CD4-positive, alpha-beta T cell treated with Interleukin-21 for 1 hour (primary cell): ENCODE data around the gene TKFC.

Experiments used
- DNase-seq: peaks from one replicate; pipeline ENCODE4 v3.0.0-alpha.2; 2020

Gene TKFC

DNA sequence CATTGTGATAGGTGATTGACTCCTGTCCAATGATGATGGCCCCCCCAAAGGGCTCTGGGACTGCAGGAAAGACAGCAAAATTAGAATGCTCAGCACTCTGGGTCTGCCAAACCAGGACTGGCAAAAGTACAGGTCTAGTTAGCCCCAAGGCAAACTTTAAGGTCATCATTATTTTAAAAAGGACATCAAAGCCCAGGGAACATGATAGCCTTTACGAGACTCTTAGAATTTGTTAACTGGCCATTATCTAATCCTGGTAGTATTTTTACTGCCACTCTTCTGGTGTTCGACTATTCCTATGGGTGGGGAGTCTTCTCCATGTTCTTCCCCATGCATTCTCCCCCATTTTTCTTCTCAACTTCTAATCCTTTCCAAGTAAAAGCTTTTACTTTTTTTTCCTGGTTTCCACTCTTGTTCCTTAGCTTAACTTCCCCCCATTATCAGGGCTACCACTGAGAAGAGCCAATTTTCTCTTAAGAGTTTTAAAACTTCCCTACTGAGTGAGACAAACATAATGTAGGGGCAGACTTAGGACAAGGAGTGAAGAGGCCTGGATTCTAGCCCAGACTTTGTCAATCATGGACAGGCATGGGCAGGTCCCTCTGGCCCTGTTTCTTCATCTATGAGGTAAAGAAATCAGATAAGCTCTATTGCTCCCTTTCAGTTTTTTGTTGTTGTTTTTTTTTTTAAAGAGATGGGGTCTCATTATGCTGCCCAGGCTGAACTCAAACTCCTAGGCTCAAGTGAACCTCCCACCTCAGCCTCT is 7.2 kb upstream of the TKFC start:
- DNase-seq = no peak

GRCh38 chr11:61327669-61328071 is 5.4 kb upstream of the TKFC start:
- DNase-seq = no peak

- no peak for DNase-seq
Measured at GRCh38 chr11:61328351-61328750, 4.7 kb upstream of the TKFC start.

- DNase-seq = no peak
Measured at GRCh38 chr11:61329871-61330270, 3.2 kb upstream of the TKFC start.

- DNase-seq = no peak
Measured at GRCh38 chr11:61331651-61332050, 1.4 kb upstream of the TKFC start.

DNA sequence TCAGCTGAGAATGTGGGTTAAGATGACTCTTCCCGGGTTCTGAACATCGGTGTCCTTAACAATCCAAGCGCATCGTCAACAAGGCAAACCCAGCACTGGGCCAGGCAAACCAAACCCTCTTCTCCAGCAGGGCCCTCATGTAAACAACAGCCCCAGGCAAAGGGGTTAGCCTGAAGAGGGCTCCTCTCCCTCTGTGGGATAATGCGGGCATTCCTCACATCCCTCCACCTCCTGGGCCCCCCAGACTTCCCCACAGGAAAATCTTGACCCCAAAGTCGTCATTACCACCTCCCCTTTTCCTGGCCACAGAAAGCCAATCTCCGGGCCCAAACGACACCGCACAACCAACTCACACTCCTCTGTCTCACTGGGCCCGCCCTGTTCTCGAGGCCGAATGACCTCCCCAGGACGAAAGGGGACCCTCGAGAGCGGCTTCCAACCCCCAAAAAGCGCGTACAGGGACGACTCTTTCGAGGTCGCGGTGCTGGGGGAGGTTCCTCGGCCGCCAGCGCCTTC is 689 bp upstream of the TKFC start:
- no peak for DNase-seq

DNA sequence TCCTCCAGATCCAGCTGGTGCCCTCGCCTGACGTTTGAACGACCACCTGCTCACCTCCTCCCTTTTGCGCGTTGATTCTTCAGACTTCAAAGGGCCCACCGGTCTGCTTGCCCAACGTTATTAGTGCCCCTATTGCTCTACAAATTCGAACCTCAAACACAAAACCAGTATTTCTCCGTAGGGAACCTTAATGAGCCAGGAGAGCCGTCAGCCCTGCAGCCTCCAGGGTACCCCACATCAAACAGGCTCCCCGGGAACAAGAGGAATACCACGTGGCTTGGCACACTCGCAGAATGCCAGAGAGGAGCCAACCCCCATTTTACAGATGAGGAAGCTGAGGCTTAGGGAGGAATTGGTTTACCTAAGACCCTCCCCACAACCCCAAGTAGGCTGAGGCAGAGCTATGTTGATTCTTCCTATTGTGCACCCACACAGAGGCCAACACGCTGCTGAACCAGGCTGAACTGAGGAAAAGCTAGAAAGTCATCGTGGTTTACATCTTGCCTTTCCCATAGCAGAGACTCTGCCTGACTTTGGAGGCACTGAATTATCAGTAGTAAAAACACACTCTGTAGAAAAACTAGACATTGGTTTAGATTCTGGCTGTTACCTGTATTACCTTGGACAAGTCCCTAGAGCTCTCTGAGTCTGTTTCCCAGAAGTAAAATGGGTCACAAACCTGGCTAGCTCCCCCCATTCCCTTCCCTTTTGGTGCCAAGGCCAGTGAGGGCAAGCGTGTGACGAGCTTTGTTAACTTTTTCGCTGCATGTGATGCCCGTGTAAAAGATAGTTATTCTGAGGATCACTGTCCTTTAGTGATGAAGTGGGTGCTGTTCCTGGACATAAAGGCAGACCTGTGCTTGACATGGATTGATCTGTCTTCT is 764 bp downstream of the TKFC start:
- no peak for DNase-seq

GRCh38 chr11:61334434-61335354 is 1.7 kb downstream of the TKFC start:
- DNase-seq = no peak

DNA sequence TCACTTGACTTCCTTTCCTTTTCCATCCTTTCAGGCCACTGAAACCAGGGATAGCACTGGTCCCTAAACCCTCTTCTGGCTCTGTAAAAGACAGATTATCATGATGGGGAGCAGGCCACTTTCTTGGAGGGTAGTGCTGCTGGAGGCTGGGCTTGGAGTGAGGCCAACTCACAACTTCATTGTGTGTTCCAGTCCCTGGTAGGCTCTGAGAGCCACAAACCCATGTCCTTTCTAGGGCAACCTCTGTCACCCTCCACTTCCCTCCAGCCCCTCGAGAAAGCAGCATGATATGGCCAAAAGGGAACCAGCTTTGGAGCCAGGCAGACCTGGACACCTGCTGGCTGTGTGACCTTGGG is 2.3 kb downstream of the TKFC start:
- no peak for DNase-seq

DNA sequence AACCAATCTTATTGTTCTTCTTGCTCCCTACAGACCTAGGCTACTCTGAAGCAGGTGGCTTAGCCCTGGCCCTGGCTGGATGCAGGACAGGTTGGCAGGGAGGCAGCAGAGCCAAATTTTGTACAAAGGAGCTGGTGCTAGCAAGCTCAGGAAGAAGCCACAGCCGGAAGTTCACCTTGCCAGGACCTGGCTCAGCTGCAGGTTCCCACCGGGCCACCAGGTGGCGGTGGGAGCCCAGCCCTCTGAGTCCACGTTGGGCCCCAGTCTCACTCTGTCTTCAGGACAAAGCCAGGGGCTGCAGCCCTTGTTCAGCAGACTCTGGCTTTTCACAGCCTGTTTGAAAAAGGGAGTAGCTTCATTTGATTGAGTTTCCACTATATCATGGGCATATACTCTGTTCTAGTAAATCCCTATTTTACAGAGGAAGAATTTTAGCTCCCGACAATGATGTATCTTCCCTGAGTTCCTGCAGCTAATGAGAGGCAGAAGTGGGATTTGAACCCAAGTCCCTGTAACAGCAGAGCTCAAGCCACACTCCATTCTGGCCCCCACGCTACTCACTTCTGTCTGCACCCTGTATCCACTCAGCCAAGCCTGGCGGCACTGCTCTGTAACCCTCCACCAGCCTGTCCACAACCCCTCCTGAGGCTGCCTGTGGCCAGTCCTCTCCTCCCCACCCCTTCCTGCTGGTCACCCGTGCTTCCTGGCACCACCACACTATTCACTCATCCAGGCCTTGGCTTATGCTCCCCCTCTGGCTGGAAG is 3.3 kb downstream of the TKFC start:
- DNase-seq = peak; percentile 85

GRCh38 chr11:61337706-61338470 is 4.9 kb downstream of the TKFC start:
- no peak for DNase-seq

DNA sequence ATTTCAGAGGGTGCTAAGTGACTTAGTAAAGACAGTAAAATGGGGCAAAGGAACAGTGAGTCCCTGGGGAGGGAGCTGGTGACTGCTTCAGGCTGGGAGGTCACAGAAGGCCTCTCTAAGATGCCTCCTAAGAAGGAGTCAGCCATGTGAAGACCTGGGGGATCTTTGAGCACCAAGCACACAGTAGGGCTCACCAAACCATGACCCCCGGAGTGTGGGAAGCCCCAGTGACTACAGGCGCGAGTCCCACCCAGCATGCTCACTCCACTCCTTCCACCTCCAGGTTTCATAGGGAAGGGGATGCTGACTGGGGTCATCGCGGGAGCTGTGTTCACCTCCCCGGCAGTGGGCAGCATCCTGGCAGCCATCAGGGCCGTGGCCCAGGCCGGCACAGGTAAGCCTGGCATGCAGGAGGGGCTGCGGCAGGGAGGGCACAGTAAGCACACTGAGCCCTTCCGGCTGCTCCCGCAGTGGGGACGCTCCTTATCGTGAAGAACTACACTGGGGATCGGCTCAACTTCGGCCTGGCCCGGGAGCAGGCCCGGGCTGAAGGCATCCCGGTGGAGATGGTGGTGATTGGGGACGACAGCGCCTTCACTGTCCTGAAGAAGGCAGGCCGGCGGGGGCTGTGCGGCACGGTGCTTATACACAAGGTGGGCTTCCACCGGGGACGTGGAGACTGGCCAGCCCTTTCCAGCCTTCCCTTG is 5.9 kb downstream of the TKFC start:
- DNase-seq = no peak

GRCh38 chr11:61339490-61339878 is 6.5 kb downstream of the TKFC start:
- no peak for DNase-seq

GRCh38 chr11:61340979-61341378 is 8.0 kb downstream of the TKFC start:
- DNase-seq = no peak

DNA sequence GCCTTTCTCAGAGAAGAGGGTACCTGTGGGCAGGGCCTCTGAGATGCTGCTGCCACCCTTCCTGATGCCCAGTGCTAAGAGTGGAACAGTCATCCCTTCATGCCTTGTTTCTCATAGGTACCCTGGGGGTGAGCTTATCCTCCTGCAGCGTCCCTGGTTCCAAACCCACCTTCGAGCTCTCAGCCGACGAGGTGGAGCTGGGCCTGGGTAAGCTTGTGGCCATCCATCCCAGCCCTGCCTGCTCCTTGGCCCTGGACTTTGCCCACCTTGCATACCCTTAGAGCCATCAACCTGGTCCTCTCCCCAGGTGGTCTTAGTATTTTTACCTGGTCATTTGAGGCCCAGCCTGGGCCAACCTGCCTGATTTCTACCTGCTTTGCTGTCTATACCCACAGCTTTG is 8.7 kb downstream of the TKFC start:
- no peak for DNase-seq

DNA sequence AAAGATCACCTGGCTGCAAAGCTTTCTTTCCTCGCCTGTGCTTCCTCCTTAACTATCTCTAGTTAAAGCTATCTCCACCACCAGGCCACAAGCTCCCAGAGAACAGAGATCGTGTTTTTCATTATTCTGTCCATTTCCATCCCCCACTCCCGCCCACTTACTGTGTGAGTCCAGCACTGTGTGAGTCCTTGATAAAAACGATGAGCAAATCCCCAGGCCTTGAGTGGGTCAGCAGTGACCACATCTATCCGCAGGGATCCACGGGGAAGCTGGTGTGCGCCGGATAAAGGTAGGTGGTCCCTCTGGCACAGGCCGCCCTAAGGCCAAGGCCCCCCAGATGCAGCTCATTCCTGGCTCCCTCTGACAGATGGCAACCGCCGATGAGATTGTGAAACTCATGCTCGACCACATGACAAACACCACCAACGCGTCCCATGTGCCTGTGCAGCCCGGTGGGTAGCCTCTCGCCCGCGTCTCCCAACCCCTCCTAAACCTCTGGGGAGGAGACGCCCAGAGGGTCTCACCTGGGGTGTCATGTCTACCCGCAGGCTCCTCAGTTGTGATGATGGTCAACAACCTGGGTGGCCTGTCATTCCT is 9.3 kb downstream of the TKFC start:
- no peak for DNase-seq

DNA sequence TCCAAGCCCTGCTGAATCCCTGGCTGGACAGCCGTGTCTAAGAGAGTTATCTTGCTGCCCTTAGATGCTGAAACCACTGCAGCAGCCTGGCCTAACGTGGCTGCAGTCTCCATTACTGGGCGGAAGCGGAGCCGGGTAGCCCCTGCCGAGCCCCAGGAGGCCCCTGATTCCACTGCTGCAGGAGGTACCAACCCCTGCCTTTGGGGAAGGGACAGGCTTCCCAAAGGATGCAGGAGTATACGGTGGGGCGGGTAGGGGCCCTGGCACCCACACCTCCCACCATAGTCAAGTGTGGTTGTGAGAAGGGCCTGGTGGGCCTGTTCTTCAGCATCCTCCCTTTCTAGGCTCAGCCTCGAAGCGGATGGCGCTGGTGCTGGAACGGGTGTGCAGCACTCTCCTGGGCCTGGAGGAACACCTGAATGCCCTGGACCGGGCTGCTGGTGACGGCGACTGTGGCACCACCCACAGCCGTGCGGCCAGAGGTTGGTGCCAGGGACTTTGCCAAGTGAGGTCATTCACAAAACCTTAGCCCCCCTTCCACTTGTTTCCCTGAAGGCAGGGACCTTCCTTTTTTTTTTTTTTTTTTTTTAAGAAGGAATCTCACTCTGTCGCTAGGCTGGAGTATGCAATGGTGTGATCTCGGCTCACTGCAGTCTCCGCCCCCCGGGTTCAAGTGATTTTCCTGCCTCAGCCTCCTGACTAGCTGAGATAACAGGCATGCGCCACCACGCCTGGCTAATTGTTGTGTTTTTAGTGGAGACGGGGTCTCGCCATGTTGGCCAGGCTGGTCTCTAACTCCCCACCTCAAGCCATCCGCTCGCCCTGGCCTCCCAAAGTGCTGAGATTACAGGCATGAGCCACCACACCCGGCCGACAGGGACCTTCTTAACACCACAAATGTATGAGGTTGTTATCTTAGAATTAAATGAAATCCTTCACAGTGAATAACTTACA is 11.0 kb downstream of the TKFC start:
- no peak for DNase-seq

- DNase-seq = no peak
Measured at GRCh38 chr11:61345170-61345610, 12.2 kb downstream of the TKFC start.
